ENCODE results near the gene SELENOI.

DNA sequence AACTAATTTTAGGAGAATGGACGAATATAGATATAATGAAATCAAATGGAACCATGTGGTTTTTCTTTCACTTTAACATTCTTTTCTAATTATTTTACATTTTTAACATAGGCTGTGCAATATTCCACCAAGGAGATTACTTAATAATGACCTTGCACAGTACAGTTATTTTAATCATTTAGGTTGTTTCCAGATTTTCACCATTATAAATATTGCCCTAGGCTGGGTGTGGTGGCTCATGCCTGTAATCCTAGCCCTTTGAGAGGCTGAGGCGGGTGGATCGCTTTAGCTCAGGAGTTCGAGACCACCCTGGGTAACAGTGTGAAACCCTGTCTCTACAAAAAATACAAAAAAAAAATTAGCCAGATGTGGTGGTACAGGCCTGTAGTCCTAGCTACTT lies 41.2 kb downstream of the SELENOI start:
- TF ChIP-seq, protein P1, sequence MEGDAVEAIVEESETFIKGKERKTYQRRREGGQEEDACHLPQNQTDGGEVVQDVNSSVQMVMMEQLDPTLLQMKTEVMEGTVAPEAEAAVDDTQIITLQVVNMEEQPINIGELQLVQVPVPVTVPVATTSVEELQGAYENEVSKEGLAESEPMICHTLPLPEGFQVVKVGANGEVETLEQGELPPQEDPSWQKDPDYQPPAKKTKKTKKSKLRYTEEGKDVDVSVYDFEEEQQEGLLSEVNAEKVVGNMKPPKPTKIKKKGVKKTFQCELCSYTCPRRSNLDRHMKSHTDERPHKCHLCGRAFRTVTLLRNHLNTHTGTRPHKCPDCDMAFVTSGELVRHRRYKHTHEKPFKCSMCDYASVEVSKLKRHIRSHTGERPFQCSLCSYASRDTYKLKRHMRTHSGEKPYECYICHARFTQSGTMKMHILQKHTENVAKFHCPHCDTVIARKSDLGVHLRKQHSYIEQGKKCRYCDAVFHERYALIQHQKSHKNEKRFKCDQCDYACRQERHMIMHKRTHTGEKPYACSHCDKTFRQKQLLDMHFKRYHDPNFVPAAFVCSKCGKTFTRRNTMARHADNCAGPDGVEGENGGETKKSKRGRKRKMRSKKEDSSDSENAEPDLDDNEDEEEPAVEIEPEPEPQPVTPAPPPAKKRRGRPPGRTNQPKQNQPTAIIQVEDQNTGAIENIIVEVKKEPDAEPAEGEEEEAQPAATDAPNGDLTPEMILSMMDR (IDR thresholded peaks at IDR 0.05; ENCODE audit: low read depth, low read length, poor library complexity, severe bottlenecking): no peak
- no peak for TF ChIP-seq EZH2phosphoT487 (IDR thresholded peaks at IDR 0.05; ENCODE audit: borderline replicate concordance, low read length)

Data from DOHH2 (cell line).